ENCODE measurements around the gene GBP1.

GBP1 gene

DNA sequence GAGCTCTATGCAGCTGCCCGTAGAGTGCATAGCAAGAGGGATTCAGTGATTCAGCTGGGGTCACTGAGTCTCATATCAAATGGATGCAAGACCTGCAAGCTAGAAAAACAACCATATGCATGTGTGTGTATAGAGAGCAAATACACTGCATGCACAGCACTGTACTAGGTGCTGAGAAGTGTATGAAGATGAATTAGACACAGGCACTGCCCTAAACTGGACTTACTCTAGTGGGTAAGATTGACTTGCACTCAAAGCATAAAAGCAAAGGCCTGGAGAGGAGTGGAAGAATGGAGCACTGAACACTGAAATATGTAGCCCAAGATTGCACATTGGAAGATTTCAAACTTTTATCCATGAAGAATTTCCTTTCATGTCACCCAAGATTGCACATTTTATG lies 5.5 kb upstream of the GBP1 start:
- no peak for TF ChIP-seq ZFX (IDR thresholded peaks at IDR 0.05)
- TF ChIP-seq, protein P1, sequence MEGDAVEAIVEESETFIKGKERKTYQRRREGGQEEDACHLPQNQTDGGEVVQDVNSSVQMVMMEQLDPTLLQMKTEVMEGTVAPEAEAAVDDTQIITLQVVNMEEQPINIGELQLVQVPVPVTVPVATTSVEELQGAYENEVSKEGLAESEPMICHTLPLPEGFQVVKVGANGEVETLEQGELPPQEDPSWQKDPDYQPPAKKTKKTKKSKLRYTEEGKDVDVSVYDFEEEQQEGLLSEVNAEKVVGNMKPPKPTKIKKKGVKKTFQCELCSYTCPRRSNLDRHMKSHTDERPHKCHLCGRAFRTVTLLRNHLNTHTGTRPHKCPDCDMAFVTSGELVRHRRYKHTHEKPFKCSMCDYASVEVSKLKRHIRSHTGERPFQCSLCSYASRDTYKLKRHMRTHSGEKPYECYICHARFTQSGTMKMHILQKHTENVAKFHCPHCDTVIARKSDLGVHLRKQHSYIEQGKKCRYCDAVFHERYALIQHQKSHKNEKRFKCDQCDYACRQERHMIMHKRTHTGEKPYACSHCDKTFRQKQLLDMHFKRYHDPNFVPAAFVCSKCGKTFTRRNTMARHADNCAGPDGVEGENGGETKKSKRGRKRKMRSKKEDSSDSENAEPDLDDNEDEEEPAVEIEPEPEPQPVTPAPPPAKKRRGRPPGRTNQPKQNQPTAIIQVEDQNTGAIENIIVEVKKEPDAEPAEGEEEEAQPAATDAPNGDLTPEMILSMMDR (conservative IDR thresholded peaks at IDR 0.05): no peak
- no peak overlapping the region for H3K27ac ChIP-seq

DNA sequence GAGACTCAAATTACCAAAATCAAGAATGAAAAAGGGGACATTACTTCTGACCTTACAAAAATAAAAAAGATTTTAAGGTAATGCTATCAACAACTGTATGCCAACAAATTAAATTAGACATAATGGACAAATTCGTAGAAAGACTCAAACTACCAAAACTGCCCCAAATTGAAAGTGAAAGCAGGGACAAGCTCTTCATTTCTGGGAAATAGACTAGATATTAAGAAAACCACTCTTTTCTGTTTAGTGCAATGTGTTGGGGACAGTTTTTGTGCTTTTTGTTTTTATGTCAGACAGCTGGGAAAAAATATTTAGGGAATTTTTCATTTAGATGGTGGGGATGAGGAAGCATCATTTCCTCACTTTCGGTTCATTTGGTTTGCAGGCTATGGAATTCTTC lies 4.9 kb upstream of the GBP1 start:
- TF ChIP-seq, protein P1 (conservative IDR thresholded peaks at IDR 0.05): no peak
- no peak for TF ChIP-seq ZFX (IDR thresholded peaks at IDR 0.05)

DNA sequence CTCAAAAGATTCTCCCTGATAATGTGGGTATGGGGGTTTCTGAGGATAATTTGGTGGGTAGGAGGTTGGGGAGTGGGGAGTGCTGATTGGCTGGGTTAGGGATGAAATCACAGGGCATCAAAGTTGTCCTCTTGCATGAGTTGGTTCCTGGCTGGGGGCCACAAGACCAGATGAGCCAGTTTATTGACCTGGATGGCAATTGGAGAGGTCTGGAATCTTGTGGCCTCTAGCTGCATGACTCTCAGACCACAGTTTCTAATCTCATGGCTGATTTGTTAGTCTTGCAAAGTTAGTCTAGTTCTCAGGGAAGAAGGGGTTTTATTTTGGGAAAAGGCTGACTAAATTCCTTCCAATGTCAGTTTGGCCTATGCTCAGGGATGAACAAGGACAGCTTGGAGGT lies 3.3 kb upstream of the GBP1 start:
- TF ChIP-seq, protein P1 (conservative IDR thresholded peaks at IDR 0.05): no peak
- TF ChIP-seq ZFX (IDR thresholded peaks at IDR 0.05): no peak
- no peak overlapping the region for H3K27ac ChIP-seq

More for the DNA sequence above, 4.9 kb upstream of the GBP1 start:
- no peak overlapping the region for H3K27ac ChIP-seq

DNA sequence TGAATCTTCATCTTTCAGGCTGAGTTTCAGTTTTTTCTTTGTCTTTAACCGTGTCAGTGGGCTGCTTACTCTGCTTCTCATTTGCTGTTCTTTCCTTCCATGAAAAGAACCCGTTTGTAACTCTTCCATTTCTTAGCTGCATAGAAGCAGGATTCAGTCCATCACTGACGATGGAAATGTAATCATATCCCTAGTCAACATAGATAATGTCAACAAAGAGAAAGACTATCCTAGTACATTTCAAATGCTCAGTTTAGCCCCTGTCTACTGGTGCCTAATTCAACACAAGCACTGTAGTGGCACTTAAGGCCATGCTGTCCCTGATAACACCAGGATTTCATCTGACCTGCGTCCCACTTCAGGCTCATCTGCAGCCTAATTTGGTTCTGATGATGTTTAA lies 376 bp downstream of the GBP1 start:
- H3K27ac ChIP-seq: no peak overlapping the region
- no peak for TF ChIP-seq ZFX (IDR thresholded peaks at IDR 0.05)
- TF ChIP-seq, protein P1 (conservative IDR thresholded peaks at IDR 0.05): no peak

DNA sequence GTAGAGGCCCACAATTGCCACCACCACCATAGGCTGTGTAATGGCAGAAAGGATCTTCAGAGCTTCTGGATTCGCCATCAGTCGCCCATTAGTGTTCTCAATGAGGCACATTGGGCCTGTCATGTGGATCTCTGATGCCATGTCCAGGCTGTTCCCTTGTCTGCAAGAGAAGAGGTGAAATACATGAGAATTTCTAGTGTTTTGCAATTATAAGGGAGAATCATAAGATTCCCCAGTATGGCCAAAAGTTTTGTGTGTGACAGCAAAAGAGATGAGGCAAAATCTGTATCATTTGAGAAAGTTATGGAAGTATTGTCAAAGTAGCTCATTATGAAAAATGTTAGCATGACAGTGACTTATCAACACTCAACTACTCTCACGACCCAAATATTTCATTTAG lies 1.9 kb downstream of the GBP1 start:
- TF ChIP-seq, protein P1 (conservative IDR thresholded peaks at IDR 0.05): no peak
- no peak for TF ChIP-seq ZFX (IDR thresholded peaks at IDR 0.05)
- H3K27ac ChIP-seq: no peak overlapping the region

DNA sequence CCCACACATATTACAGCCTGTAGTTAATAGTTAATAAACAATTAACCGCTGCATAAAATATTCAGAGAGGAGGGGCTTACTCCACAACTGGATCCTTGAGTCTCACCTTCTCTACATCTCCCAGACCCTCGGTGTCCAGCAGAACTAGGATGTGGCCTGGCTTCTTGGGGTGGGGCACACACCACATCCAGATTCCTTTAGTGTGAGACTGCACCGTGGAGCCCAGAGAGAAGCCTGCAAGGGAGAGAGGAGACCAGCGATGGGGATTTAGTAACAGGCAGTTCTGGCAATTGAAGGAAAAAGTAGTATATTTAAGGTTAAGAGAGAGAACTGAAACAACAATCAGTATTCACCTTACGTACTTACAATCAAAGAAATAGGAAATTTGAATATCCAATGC lies 4.9 kb downstream of the GBP1 start:
- TF ChIP-seq ZFX (IDR thresholded peaks at IDR 0.05): no peak
- TF ChIP-seq, protein P1 (conservative IDR thresholded peaks at IDR 0.05): no peak
- no peak overlapping the region for H3K27ac ChIP-seq

DNA sequence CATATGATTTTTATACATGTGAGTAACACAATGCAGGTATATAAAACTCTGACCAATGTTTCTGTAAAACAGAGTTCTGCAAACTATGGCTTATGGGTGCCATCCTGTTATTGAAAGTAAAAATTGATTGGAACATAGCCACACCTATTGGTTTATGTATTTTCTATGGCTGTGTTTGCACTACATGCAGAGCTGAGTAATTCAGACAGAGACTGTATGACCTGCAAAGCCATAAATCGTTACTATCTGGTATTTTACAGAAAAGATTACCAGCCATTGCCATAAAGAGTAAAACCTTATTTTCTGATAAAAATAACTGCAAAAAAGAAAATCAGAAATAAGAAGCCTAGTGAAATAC lies 13.1 kb downstream of the GBP1 start:
- TF ChIP-seq ZFX (IDR thresholded peaks at IDR 0.05): no peak
- TF ChIP-seq, protein P1 (conservative IDR thresholded peaks at IDR 0.05): no peak
- no peak overlapping the region for H3K27ac ChIP-seq

Measured in C4-2B (cell line).